H1 (cell line): Measurements from ENCODE around the gene OR51B4. TPM values are rescaled to one million over a fixed set of nuclear protein-coding genes. Genes with fewer than 3 reads are reported as not detected.

Experiments used
- CTCF ChIA-PET: fragments of 300-600 bp; sonication (Branson Sonifier 250); formaldehyde crosslinking; loops from one replicate; lab custom pipeline; 2021; ENCODE audit not compliant: partially characterized antibody; lab: Charles Lee
- POLR2A ChIA-PET: fragments of 300-600 bp; sonication (Branson Sonifier 250); formaldehyde crosslinking; loops from one replicate; lab custom pipeline; 2021; ENCODE audit warnings: inconsistent platforms; ENCODE audit not compliant: partially characterized antibody; lab: Charles Lee
- DNase-seq, 2 experiments: peaks; one replicate each; pipeline versions ENCODE4 v3.0.0 to v3.0.0-alpha.2; 2010 to 2022; ENCODE audit warnings: low spot score in 2 of 2, low read depth in 1 of 2, mixed read lengths in 1 of 2
- FAIRE-seq: peaks from 2 replicates; lab custom pipeline; 2011; peaks lifted over from hg19 to GRCh38; lab: Jason Lieb, UNC
- H2AFZ ChIP-seq: 2 replicates; pipeline ENCODE4 v1.8.1; 2012; ENCODE audit warnings: low read length, inconsistent platforms
- H2AK5ac ChIP-seq: 2 replicates; pipeline ENCODE4 v1.6.1; 2013; ENCODE audit warnings: low read depth, low read length
- H2BK120ac ChIP-seq: replicated peaks from 2 replicates; pipeline ENCODE3; 2013; ENCODE audit warnings: low read depth, low read length, inconsistent platforms
- H2BK12ac ChIP-seq: 2 replicates; pipeline ENCODE4 v1.6.1; 2013; ENCODE audit warnings: low read depth, low read length
- H2BK15ac ChIP-seq: 2 replicates; pipeline ENCODE4 v1.6.1; 2013; ENCODE audit warnings: low read length
- H2BK20ac ChIP-seq: 2 replicates; pipeline ENCODE4 v1.6.1; 2013; ENCODE audit warnings: low read length
- H2BK5ac ChIP-seq: 2 replicates; pipeline ENCODE4 v1.6.1; 2013; ENCODE audit warnings: low read depth, low read length
- H3K14ac ChIP-seq: 2 replicates; pipeline ENCODE4 v1.6.1; 2013; ENCODE audit warnings: inconsistent platforms; ENCODE audit not compliant: insufficient read length
- H3K18ac ChIP-seq: 2 replicates; pipeline ENCODE4 v1.6.1; 2013; ENCODE audit warnings: low read length; ENCODE audit errors: extremely low read depth
- H3K23ac ChIP-seq: 2 replicates; pipeline ENCODE4 v1.6.1; 2013; ENCODE audit warnings: inconsistent platforms; ENCODE audit not compliant: insufficient read length
- H3K23me2 ChIP-seq: 2 replicates; pipeline ENCODE4 v1.6.1; 2013; ENCODE audit warnings: low read depth, low read length
- H3K27ac ChIP-seq: 2 replicates; pipeline ENCODE4 v1.6.1; 2011; ENCODE audit warnings: low read depth, low read length, inconsistent platforms
- H3K27me3 ChIP-seq, 4 experiments: replicated peaks in 1 of 4; 1 replicate in 1 of 4; 2 replicates in 3 of 4; pipeline versions ENCODE4 v1.6.1 to v1.8.1; 2011 to 2013; ENCODE audit warnings: low read length in 3 of 4, mild to moderate bottlenecking in 3 of 4, inconsistent platforms in 2 of 4, mixed read lengths in 2 of 4, moderate library complexity in 1 of 4; ENCODE audit not compliant: control insufficient read depth in 3 of 4, insufficient read depth in 3 of 4; ENCODE audit errors: extremely low read depth in 1 of 4
- H3K36me3 ChIP-seq, 4 experiments: 2 replicates each; pipeline versions ENCODE4 v1.6.1 to v1.8.1; 2011 to 2013; ENCODE audit warnings: mild to moderate bottlenecking in 4 of 4, low read length in 3 of 4, moderate library complexity in 2 of 4, control low read depth in 1 of 4, inconsistent platforms in 1 of 4; ENCODE audit not compliant: insufficient read depth in 4 of 4, control insufficient read depth in 2 of 4
- H3K4ac ChIP-seq: replicated peaks from 2 replicates; pipeline ENCODE3; 2013; ENCODE audit warnings: low read length, low read depth, mixed read lengths, inconsistent platforms; ENCODE audit not compliant: insufficient read length
- H3K4me1 ChIP-seq, 4 experiments: replicated peaks in 1 of 4; 1 replicate in 1 of 4; 2 replicates in 3 of 4; pipeline versions ENCODE4 v1.6.1 to v1.8.1; 2011 to 2013; ENCODE audit warnings: low read length in 3 of 4, inconsistent platforms in 2 of 4, mixed read lengths in 1 of 4; ENCODE audit not compliant: insufficient read depth in 4 of 4, control insufficient read depth in 3 of 4
- H3K4me2 ChIP-seq, 2 experiments: 2 replicates each; pipeline versions ENCODE4 v1.6.1 to v1.8.1; 2011 to 2013; ENCODE audit warnings: low read depth in 2 of 2, low read length in 2 of 2, control low read depth in 1 of 2, inconsistent platforms in 1 of 2, mild to moderate bottlenecking in 1 of 2; ENCODE audit not compliant: insufficient read depth in 1 of 2
- H3K4me3 ChIP-seq, 4 experiments: fragments of 200-600, 300-600 bp in 1 of 4; sonication (generic), shearing (Covaris generic), sonication (Bioruptor Twin) in 1 of 4; 2 replicates each; pipeline versions ENCODE4 v1.5.1 to v1.8.1; 2011 to 2016; ENCODE audit warnings: low read length in 4 of 4, low read depth in 3 of 4, control low read depth in 2 of 4, inconsistent platforms in 2 of 4, mild to moderate bottlenecking in 2 of 4, mixed read lengths in 1 of 4, moderate library complexity in 1 of 4; ENCODE audit not compliant: insufficient read depth in 2 of 4; ENCODE audit errors: extremely low read depth in 1 of 4
- H3K56ac ChIP-seq: replicated peaks from 2 replicates; pipeline ENCODE3; 2013; ENCODE audit warnings: low read depth, mild to moderate bottlenecking, mixed read lengths, low read length, inconsistent platforms; ENCODE audit not compliant: insufficient read length
- H3K79me1 ChIP-seq: 2 replicates; pipeline ENCODE4 v1.6.1; 2013; ENCODE audit warnings: low read depth, low read length, control low read depth
- H3K79me2 ChIP-seq, 2 experiments: 2 replicates each; pipeline versions ENCODE4 v1.6.1 to v1.8.1; 2012 to 2013; ENCODE audit warnings: low read length in 2 of 2, mild to moderate bottlenecking in 2 of 2, inconsistent platforms in 1 of 2; ENCODE audit not compliant: insufficient read depth in 2 of 2, control insufficient read depth in 1 of 2
- H3K9ac ChIP-seq, 4 experiments: replicated peaks in 1 of 4; 1 replicate in 1 of 4; 2 replicates in 3 of 4; pipeline versions ENCODE4 v1.6.1 to v1.8.1; 2011 to 2013; ENCODE audit warnings: low read depth in 3 of 4, low read length in 3 of 4, control low read depth in 2 of 4, mild to moderate bottlenecking in 2 of 4, moderate library complexity in 2 of 4, inconsistent platforms in 1 of 4; ENCODE audit errors: extremely low read depth in 1 of 4
- H3K9me3 ChIP-seq, 2 experiments: 2 replicates each; pipeline versions ENCODE4 v1.6.1 to v1.8.1; 2012 to 2013; ENCODE audit warnings: mild to moderate bottlenecking in 2 of 2, moderate library complexity in 2 of 2, control low read depth in 1 of 2, inconsistent platforms in 1 of 2, low read depth in 1 of 2, low read length in 1 of 2, mixed read lengths in 1 of 2; ENCODE audit not compliant: insufficient read depth in 2 of 2
- H4K20me1 ChIP-seq, 2 experiments: replicated peaks in 1 of 2; 2 replicates each; pipeline versions ENCODE3 to v1.8.1; 2011 to 2013; ENCODE audit warnings: inconsistent platforms in 2 of 2, low read length in 2 of 2, mild to moderate bottlenecking in 1 of 2; ENCODE audit not compliant: insufficient read depth in 2 of 2, control insufficient read depth in 1 of 2
- H4K5ac ChIP-seq: 2 replicates; pipeline ENCODE4 v1.6.1; 2013; ENCODE audit warnings: low read length, low read depth, mixed read lengths, inconsistent platforms; ENCODE audit not compliant: insufficient read length
- H4K8ac ChIP-seq: 2 replicates; pipeline ENCODE4 v1.8.0; 2013; ENCODE audit warnings: mild to moderate bottlenecking, moderate library complexity, low read length, inconsistent platforms; ENCODE audit not compliant: insufficient read depth; ENCODE audit errors: extremely low read depth
- H4K91ac ChIP-seq: replicated peaks from 2 replicates; pipeline ENCODE3; 2013; ENCODE audit warnings: low read length, mixed read lengths, inconsistent platforms; ENCODE audit not compliant: insufficient read length
- ATF2 ChIP-seq: IDR thresholded peaks from 2 replicates; pipeline ENCODE4 v1.6.1; 2012; ENCODE audit warnings: low read length, inconsistent platforms
- CHD2 ChIP-seq: IDR thresholded peaks from 2 replicates; pipeline ENCODE4 v1.6.1; 2012; ENCODE audit warnings: low read length, improper control_type of control experiment
- EGR1 ChIP-seq: IDR thresholded peaks from 2 replicates; pipeline ENCODE4 v1.6.1; 2011; ENCODE audit warnings: low read depth, low read length, borderline replicate concordance
- HDAC6 ChIP-seq: IDR thresholded peaks from one replicate; pipeline ENCODE4 v1.7.1; 2012; ENCODE audit warnings: low read depth, mild to moderate bottlenecking, inconsistent platforms, low read length, moderate library complexity
- MAFK ChIP-seq: IDR thresholded peaks from 2 replicates; pipeline ENCODE4 v1.6.1; 2012; ENCODE audit warnings: low read depth, mild to moderate bottlenecking, improper control_type of control experiment, low read length
- POLR2AphosphoS5 ChIP-seq: IDR thresholded peaks from 2 replicates; pipeline ENCODE4 v1.6.1; 2011; ENCODE audit warnings: low read depth, low read length
- POU5F1 ChIP-seq: IDR thresholded peaks from 2 replicates; pipeline ENCODE4 v1.6.1; 2011; ENCODE audit warnings: low read depth, mild to moderate bottlenecking, low read length, moderate library complexity
- SIN3A ChIP-seq, 2 experiments: IDR thresholded peaks in 1 of 2; conservative IDR thresholded peaks in 1 of 2; 2 replicates each; pipeline ENCODE4 v1.6.1; 2011 to 2012; ENCODE audit warnings: low read length in 2 of 2, improper control_type of control experiment in 1 of 2, low read depth in 1 of 2, mild to moderate bottlenecking in 1 of 2
- SRF ChIP-seq: IDR thresholded peaks from 2 replicates; pipeline ENCODE4 v1.6.1; 2011; ENCODE audit warnings: mild to moderate bottlenecking, low read depth, low read length, moderate library complexity
- TCF12 ChIP-seq: IDR thresholded peaks from 2 replicates; pipeline ENCODE4 v1.6.1; 2011; ENCODE audit warnings: low read depth, mild to moderate bottlenecking, low read length
- WGBS, 2 experiments: shearing (Covaris generic) in 1 of 2; methylation state at CpG; one replicate each; pipeline versions ENCODE4 v1.1.6 to v1.1.7; 2013 to 2015; ENCODE audit warnings: low lambda C conversion rate in 2 of 2, mixed read lengths in 2 of 2, inconsistent platforms in 1 of 2, low coverage in 1 of 2, missing lambda C conversion rate in 1 of 2; ENCODE audit not compliant: insufficient replicate concordance in 2 of 2, insufficient coverage in 1 of 2, insufficient read length in 1 of 2; ENCODE audit errors: extremely low coverage in 1 of 2, missing lambda C conversion rate in 1 of 2; 5-methylcytosine and 5-hydroxymethylcytosine counted together
- polyA plus RNA-seq, 7 experiments: library from polyadenylated mRNA; depleted of rRNA in 3 of 7; stranded (reverse) in 5 of 7; unstranded in 2 of 7; fragments of >200 nt in 5 of 7; fragments of 200-250 nt in 2 of 7; gene quantifications; 1 replicate in 5 of 7; 2 replicates in 1 of 7; 4 replicates in 1 of 7; pipeline versions ENCODE4 v1.2.1 to v1.2.3, GENCODE V29; 2011 to 2013; ENCODE audit warnings: missing spikeins in 2 of 7, mixed read lengths in 2 of 7
- total RNA-seq: library from RNA; stranded (reverse); fragmentation: NEBNext Ultra II Directional; extraction: Animal tissue kit (Norgen Biotek cat#: 25700); gene quantifications from 2 replicates; pipeline ENCODE4 v1.2.1, GENCODE V29; 2021

OR51B4 gene
- total and polyA plus RNA-seq, 2 of the 8 experiments (the other 6 are each of a cell fraction or from before 2014, with no cell fraction given) = not detected

GRCh38 chr11:5324197-5324596 lies 22.5 kb upstream of the OR51B4 start, which contains the start of gene OR51B2:
Gene OR51B2, minus strand, starts transcription at chr11:5324297. Its CDS starts 0 bp downstream, at chr11:5324297.
- Histone ChIP-seq H2BK5ac (no peak within 1 kb of the TSS), H2AFZ (no peak within 1 kb of the TSS), H2BK120ac (no peak within 1 kb of the TSS), H3K4me2 (no peak within 1 kb of the TSS), H3K14ac (no peak within 1 kb of the TSS), H3K27ac (no peak within 1 kb of the TSS), H2BK15ac (no peak within 1 kb of the TSS), H3K27me3 (no peaks in the 10 kb centered on the region), H4K5ac (no peak within 1 kb of the TSS), H4K91ac (no peak within 1 kb of the TSS), H4K20me1 (no peaks in the 10 kb centered on the region), H4K8ac (no peak within 1 kb of the TSS), H3K23me2 (no peaks in the 10 kb centered on the region), H3K79me2 (no peaks in the 10 kb centered on the region), H3K9ac (no peak within 1 kb of the TSS), H3K4me3 (no peak within 1 kb of the TSS), H3K79me1 (no peaks in the 10 kb centered on the region), H3K56ac (no peak within 1 kb of the TSS), H3K23ac (no peak within 1 kb of the TSS), H2BK12ac (no peak within 1 kb of the TSS), H3K9me3 (no peaks in the 10 kb centered on the region), H3K18ac (no peak within 1 kb of the TSS), H2BK20ac (no peak within 1 kb of the TSS), H3K36me3 (no peaks in the 10 kb centered on the region), H2AK5ac (no peak within 1 kb of the TSS), H3K4ac (no peak within 1 kb of the TSS), H3K4me1 (no peaks in the 10 kb centered on the region)
- FAIRE-seq = no peak
- DNase-seq = no peak
- ChIA-PET POLR2A (no interaction called here), CTCF (no interaction called here)
- WGBS, 2 experiments = 75% methylated on average over 3 of the region's 3 CpGs; no CpG with 5 or more reads in 1 of the 2 experiments
- TF ChIP-seq CHD2 (no peak), EGR1 (no peak), TCF12 (no peak), HDAC6 (no peak), ATF2 (no peak), SRF (no peak), MAFK (no peak), POLR2AphosphoS5 (no peak), SIN3A (conservative IDR thresholded peaks at IDR 0.05 in 1 of 2, IDR thresholded peaks at IDR 0.05 in 1 of 2; ENCODE audit: low read depth in 1 of 2, low read length in 2 of 2) (no peak), POU5F1 (no peak)
